Measurements from ENCODE around the gene FAM83G. TPM values are rescaled to one million over a fixed set of nuclear protein-coding genes. Genes with fewer than 3 reads are reported as not detected.

The FAM83G gene
- total RNA-seq, 6 experiments from 2014 or later, result 10.1 to 41.7 (median 21.5) TPM

GRCh38 chr17:18988546-18989173 lies 15.9 kb downstream of the FAM83G start:
- H3K9me3 ChIP-seq, result no peaks in the 10 kb centered on the region
- peaks cover 0 to 6% (median 0%) of the 10 kb centered on the region in 4 donors for H3K36me3 ChIP-seq
- ATAC-seq (peak; percentile 80 to 85 (median 83)), DNase-seq (peak; percentile 89 to 96 (median 93))
- 20% methylated on average over 1 of the region's 9 CpGs for WGBS (ENCODE audit: insufficient coverage, low coverage, low lambda C conversion rate, missing lambda C conversion rate)
- H3K4me3 ChIP-seq, result no peak overlapping the region
- intact Hi-C loops (cut with DNase I), result no loop called here
- TF ChIP-seq POLR2A (IDR thresholded peaks at IDR 0.05) (no peak), CTCF (IDR thresholded peaks at IDR 0.05) (no peak)
- peaks cover 0 to 51% (median 13%) of the 10 kb centered on the region in 4 donors for H3K4me1 ChIP-seq
- H3K27me3 ChIP-seq, result no peaks in the 10 kb centered on the region
- peak overlapping the region; percentile 43 to 81 (median 56) for H3K27ac ChIP-seq

DNA sequence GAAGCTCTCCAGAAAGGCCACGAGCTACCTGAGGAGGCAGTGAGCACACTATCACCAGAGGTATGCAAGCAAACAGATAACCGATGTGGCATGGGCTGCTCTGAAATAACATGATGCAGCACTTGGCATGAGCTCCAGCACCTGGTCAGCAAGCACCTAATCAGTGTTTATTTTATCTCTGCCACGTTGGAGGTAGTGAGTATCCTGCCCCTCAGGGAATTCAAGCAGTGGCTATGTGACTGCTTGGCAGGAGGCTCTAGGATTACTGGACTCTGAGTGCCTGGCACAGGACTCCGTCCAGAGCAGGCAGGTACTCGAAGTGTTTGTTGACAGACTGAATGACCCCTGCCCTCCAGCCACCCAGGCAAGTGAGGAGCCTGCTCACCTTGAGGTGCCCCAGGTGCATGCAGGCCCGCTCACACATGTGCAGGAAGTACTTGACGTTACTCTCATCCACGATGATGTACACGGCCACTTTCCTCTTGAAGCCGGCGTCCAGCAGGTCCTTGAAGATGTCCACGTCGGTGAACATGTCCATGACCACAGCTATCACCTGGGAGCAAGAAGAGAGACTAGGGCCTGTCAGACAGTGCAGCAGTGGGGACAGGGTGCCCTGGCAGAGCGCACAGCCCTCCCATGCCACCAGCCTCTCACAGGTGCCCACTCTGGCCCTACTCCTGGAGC lies 16.6 kb downstream of the FAM83G start:
- Histone ChIP-seq H3K27me3 (no peaks in the 10 kb centered on the region), H3K4me3 (no peak overlapping the region), H3K27ac (peak overlapping the region; percentile 43 to 81 (median 56)), H3K4me1 (peaks cover 0 to 51% (median 13%) of the 10 kb centered on the region in 4 donors), H3K36me3 (peaks cover 0 to 6% (median 0%) of the 10 kb centered on the region in 4 donors), H3K9me3 (no peaks in the 10 kb centered on the region)
- DNase-seq (peak; percentile 77 to 91 (median 87)), ATAC-seq (peak; percentile 68 to 78 (median 77))
- intact Hi-C loops (cut with DNase I), result no loop called here
- WGBS (ENCODE audit: insufficient coverage, low coverage, low lambda C conversion rate, missing lambda C conversion rate), result 16% methylated on average over 7 of the region's 14 CpGs
- no peak for TF ChIP-seq CTCF (IDR thresholded peaks at IDR 0.05)
- TF ChIP-seq POLR2A (IDR thresholded peaks at IDR 0.05), result peak; percentile 62

DNA sequence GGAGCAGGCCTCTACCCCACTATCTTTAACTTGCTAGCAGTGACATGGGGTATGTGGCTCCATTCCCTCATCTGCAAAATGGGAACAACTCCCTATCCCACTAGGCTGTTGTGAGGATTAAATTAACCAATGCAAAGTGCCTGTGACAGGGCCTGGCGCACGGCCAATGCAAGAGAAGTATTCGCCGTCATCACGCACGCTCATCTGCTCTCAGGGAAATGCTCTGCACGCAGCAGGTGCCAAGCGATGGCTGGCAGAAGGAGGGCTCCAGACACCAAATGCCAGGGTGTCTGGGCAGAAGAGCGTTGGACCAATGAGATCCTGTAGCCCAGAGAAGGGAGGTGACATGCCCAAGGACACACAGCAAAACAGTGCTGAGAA lies 17.3 kb downstream of the FAM83G start:
- ATAC-seq, result no peak
- intact Hi-C loops (cut with DNase I), result no loop called here
- Histone ChIP-seq H3K27ac (peak overlapping the region in 2 of 3 donors; percentile 34 to 81), H3K36me3 (peaks cover 0 to 6% (median 0%) of the 10 kb centered on the region in 4 donors), H3K4me1 (peaks cover 0 to 57% (median 14%) of the 10 kb centered on the region in 4 donors), H3K9me3 (no peaks in the 10 kb centered on the region), H3K4me3 (no peak overlapping the region), H3K27me3 (no peaks in the 10 kb centered on the region)
- DNase-seq, result no peak
- WGBS (ENCODE audit: insufficient coverage, low coverage, low lambda C conversion rate, missing lambda C conversion rate), result no CpG with 5 or more reads among the region's 9 CpGs
- TF ChIP-seq POLR2A (IDR thresholded peaks at IDR 0.05) (no peak), CTCF (IDR thresholded peaks at IDR 0.05) (no peak)

DNA sequence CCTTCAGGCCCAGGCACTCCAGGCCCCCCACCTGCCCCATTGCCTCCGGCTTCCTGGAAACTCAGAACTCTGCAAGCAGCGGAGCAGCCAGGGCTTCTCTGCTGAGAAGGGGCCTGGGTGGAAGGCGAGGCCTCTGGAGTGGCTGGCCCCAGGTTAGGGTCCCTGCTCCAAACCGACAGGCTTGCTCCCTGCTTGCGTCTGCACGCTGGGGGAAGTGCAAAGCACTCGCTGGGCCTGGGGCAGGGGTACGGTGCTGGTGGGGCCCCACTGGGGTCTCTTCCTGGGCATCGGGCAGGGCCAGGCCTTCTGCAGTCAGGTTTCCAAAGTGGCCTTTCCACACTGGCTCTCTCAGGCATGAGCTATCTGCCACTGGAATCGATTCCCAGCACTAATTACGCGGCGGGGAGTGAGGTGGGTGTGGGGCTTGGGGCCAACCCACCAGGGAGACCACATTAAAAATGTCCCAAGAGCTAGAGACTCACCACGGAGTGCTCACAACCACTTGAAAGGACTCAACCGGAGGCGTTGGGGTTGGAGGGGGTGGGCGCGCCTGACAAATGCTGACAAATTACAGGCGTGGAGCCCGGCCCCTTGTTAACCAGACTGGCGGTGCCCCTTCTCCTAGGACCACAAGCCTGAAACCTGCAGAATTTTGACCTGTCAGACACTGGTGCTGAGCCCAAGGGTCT lies 17.9 kb downstream of the FAM83G start:
- no peak for DNase-seq
- H3K36me3 ChIP-seq, result peaks cover 0 to 6% (median 0%) of the 10 kb centered on the region in 4 donors
- no peaks in the 10 kb centered on the region for H3K27me3 ChIP-seq
- H3K27ac ChIP-seq, result no peak overlapping the region
- ATAC-seq, result no peak
- no peak overlapping the region for H3K4me3 ChIP-seq
- 70% methylated on average over 2 of the region's 21 CpGs for WGBS (ENCODE audit: insufficient coverage, low coverage, low lambda C conversion rate, missing lambda C conversion rate)
- intact Hi-C loops (cut with DNase I), result no loop called here
- H3K4me1 ChIP-seq, result peaks cover 0 to 63% (median 17%) of the 10 kb centered on the region in 4 donors
- TF ChIP-seq POLR2A (IDR thresholded peaks at IDR 0.05), result no peak
- no peak for TF ChIP-seq CTCF (IDR thresholded peaks at IDR 0.05)
- no peaks in the 10 kb centered on the region for H3K9me3 ChIP-seq
